CD4-positive, alpha-beta T cell (primary cell): ENCODE results near the gene CDK18. TPM values are rescaled to one million over a fixed set of nuclear protein-coding genes. Genes with fewer than 3 reads are reported as not detected.

Experiments
- ATAC-seq: fragments of 200-7000 bp; cut with Tn5 transposase; one replicate; pipeline ENCODE4 v1.10.0; 2022; ENCODE audit warnings: mild to moderate bottlenecking; ENCODE audit not compliant: poor library complexity
- CTCF ChIA-PET: fragments of 350-600 bp; sonication (Branson Sonifier 250); formaldehyde crosslinking; loops from one replicate; lab custom pipeline; 2021; ENCODE audit warnings: antibody characterized with exemption, inconsistent platforms; lab: Charles Lee
- POLR2A ChIA-PET: fragments of 350-600 bp; sonication (Branson Sonifier 250); formaldehyde crosslinking; loops from one replicate; lab custom pipeline; 2021; ENCODE audit warnings: antibody characterized with exemption, inconsistent platforms; lab: Charles Lee
- DNase-seq, 14 experiments: peaks; one replicate each; pipeline ENCODE4 v3.0.0-alpha.2; 2013 to 2020; ENCODE audit warnings: mixed read lengths in 2 of 14
- H3K27ac ChIP-seq, 2 donors: one replicate each; pipeline versions ENCODE4 v1.5.1 to v1.7.0; 2013; ENCODE audit warnings: low read length in 2 of 2, low read depth in 1 of 2, mild to moderate bottlenecking in 1 of 2
- H3K27me3 ChIP-seq, 2 experiments: 1 replicate in 1 of 2; 2 replicates in 1 of 2; pipeline versions ENCODE4 v1.6.1 to v1.7.0; 2013; ENCODE audit warnings: low read length in 2 of 2, control low read depth in 1 of 2, mild to moderate bottlenecking in 1 of 2, moderate library complexity in 1 of 2; ENCODE audit not compliant: insufficient read depth in 2 of 2, control insufficient read depth in 1 of 2
- H3K36me3 ChIP-seq: one replicate; pipeline ENCODE4 v1.6.1; 2013; ENCODE audit warnings: low read length, control low read depth; ENCODE audit not compliant: insufficient read depth
- H3K4me1 ChIP-seq: one replicate; pipeline ENCODE4 v1.6.1; 2013; ENCODE audit warnings: low read length, control low read depth; ENCODE audit not compliant: insufficient read depth
- H3K4me3 ChIP-seq: one replicate; pipeline ENCODE4 v1.5.1; 2013; ENCODE audit warnings: mild to moderate bottlenecking, low read length, moderate library complexity
- H3K9me3 ChIP-seq, 2 experiments: 1 replicate in 1 of 2; 2 replicates in 1 of 2; pipeline versions ENCODE4 v1.6.1 to v1.7.0; 2013; ENCODE audit warnings: low read length in 2 of 2, mild to moderate bottlenecking in 2 of 2, control low read depth in 1 of 2, moderate library complexity in 1 of 2; ENCODE audit not compliant: control insufficient read depth in 1 of 2, insufficient read depth in 1 of 2
- H3K27ac Mint-ChIP-seq: one replicate; pipeline ENCODE4 v1.8.0; 2020; ENCODE audit warnings: mixed read lengths
- H3K27me3 Mint-ChIP-seq: one replicate; pipeline ENCODE4 v1.8.0; 2021; ENCODE audit warnings: mixed read lengths
- H3K36me3 Mint-ChIP-seq: one replicate; pipeline ENCODE4 v1.8.0; 2021; ENCODE audit warnings: low read depth, mixed read lengths
- H3K4me1 Mint-ChIP-seq: one replicate; pipeline ENCODE4 v1.8.0; 2021; ENCODE audit warnings: low read depth, mixed read lengths
- H3K4me3 Mint-ChIP-seq: one replicate; pipeline ENCODE4 v1.8.0; 2020; ENCODE audit warnings: mild to moderate bottlenecking, mixed read lengths
- H3K9me3 Mint-ChIP-seq: one replicate; pipeline ENCODE4 v1.8.0; 2020; ENCODE audit warnings: mixed read lengths
- CTCF ChIP-seq: fragments of 200-600 bp; IDR thresholded peaks from one replicate; pipeline ENCODE4 v1.8.0; 2022; ENCODE audit warnings: antibody characterized with exemption, mild to moderate bottlenecking
- intact Hi-C, 2 experiments: fragments of 100-400 bp; cut with DNase I in 1 of 2; cut with micrococcal nuclease in 1 of 2; formaldehyde crosslinking; loops; one replicate each; pipeline versions ENCODE4 v1.15.1 to v1.9.0; 2023 to 2025; cut with DNase I, micrococcal nuclease
- total RNA-seq, 174 experiments: library from RNA in 2 of 174; stranded (reverse) in 2 of 174; gene quantifications; one replicate each; pipeline ENCODE4 v1.2.3 and lab custom pipeline; 2021 to 2026

CDK18 gene
- total RNA-seq, 2 experiments from 2014 or later = 1.6 to 2.7 TPM

GRCh38 chr1:205495237-205495823, 9.1 kb upstream of the CDK18 start:
- Mint-ChIP-seq H3K27me3 (peaks cover 41% of the 10 kb centered on the region), H3K4me1 (no peaks in the 10 kb centered on the region), H3K9me3 (no peaks in the 10 kb centered on the region), H3K4me3 (no peak overlapping the region), H3K36me3 (no peaks in the 10 kb centered on the region), H3K27ac (no peak overlapping the region)
- Histone ChIP-seq H3K27ac (no peak overlapping the region), H3K27me3 (peaks cover 18 to 26% of the 10 kb centered on the region in 2 experiments), H3K4me3 (no peak overlapping the region), H3K36me3 (no peaks in the 10 kb centered on the region), H3K9me3 (no peaks in the 10 kb centered on the region), H3K4me1 (no peaks in the 10 kb centered on the region)
- TF ChIP-seq CTCF = no peak
- intact Hi-C loops = no loop called here
- DNase-seq (no peak), ATAC-seq (no peak)
- CTCF ChIA-PET = interaction anchor here (1.0 kb wide), 1 partner anchor 10 kb away, joined by 3 read pairs; no protein-coding TSS in a partner anchor
- POLR2A ChIA-PET = no interaction called here

- DNase-seq (no peak), ATAC-seq (no peak)
- no peaks in the 10 kb centered on the region for H3K4me1 ChIP-seq
- peaks cover 18 to 22% of the 10 kb centered on the region in 2 experiments for H3K27me3 ChIP-seq
- Mint-ChIP-seq H3K9me3 (no peaks in the 10 kb centered on the region), H3K27ac (no peak overlapping the region), H3K4me1 (no peaks in the 10 kb centered on the region), H3K27me3 (peaks cover 40% of the 10 kb centered on the region), H3K36me3 (no peaks in the 10 kb centered on the region), H3K4me3 (no peak overlapping the region)
- intact Hi-C loops = no loop called here
- H3K27ac ChIP-seq = no peak overlapping the region
- no peak for TF ChIP-seq CTCF
- ChIA-PET CTCF (no interaction called here), POLR2A (no interaction called here)
- no peaks in the 10 kb centered on the region for H3K36me3 ChIP-seq
- no peak overlapping the region for H3K4me3 ChIP-seq
- H3K9me3 ChIP-seq = no peaks in the 10 kb centered on the region
These were observed 7.8 kb upstream of the CDK18 start for GRCh38 chr1:205496661-205497060.

GRCh38 chr1:205497351-205497750, 7.1 kb upstream of the CDK18 start:
- DNase-seq (no peak), ATAC-seq (no peak)
- Mint-ChIP-seq H3K27ac (no peak overlapping the region), H3K36me3 (no peaks in the 10 kb centered on the region), H3K4me3 (no peak overlapping the region), H3K4me1 (no peaks in the 10 kb centered on the region), H3K27me3 (peaks cover 33% of the 10 kb centered on the region), H3K9me3 (no peaks in the 10 kb centered on the region)
- peaks cover 11 to 15% of the 10 kb centered on the region in 2 experiments for H3K27me3 ChIP-seq
- ChIA-PET POLR2A (no interaction called here), CTCF (no interaction called here)
- intact Hi-C loops = no loop called here
- no peak overlapping the region for H3K4me3 ChIP-seq
- TF ChIP-seq CTCF = no peak
- no peaks in the 10 kb centered on the region for H3K36me3 ChIP-seq
- H3K9me3 ChIP-seq = no peaks in the 10 kb centered on the region
- H3K4me1 ChIP-seq = no peaks in the 10 kb centered on the region
- no peak overlapping the region for H3K27ac ChIP-seq
